Ishikawa (cell line): ENCODE results near the gene RAG2.

Experiments used
- CEBPB ChIP-seq: IDR thresholded peaks from 2 replicates; pipeline ENCODE4 v1.6.1; 2012
- CREB1 ChIP-seq: IDR thresholded peaks from 2 replicates; pipeline ENCODE4 v1.6.1; 2012; ENCODE audit warnings: low read depth
- EGR1 ChIP-seq: IDR thresholded peaks from 2 replicates; pipeline ENCODE4 v1.6.1; 2012
- EP300 ChIP-seq: IDR thresholded peaks from 2 replicates; pipeline ENCODE4 v1.6.1; 2012; ENCODE audit warnings: borderline replicate concordance
- FOXM1 ChIP-seq: IDR thresholded peaks from 2 replicates; pipeline ENCODE4 v1.6.1; 2012; ENCODE audit warnings: low read depth, borderline replicate concordance
- NFIC ChIP-seq: IDR thresholded peaks from 2 replicates; pipeline ENCODE4 v1.6.1; 2012
- RAD21 ChIP-seq: IDR thresholded peaks from 2 replicates; pipeline ENCODE4 v1.6.1; 2012; ENCODE audit warnings: low read depth
- REST ChIP-seq: IDR thresholded peaks from 2 replicates; pipeline ENCODE4 v1.6.1; 2012; ENCODE audit warnings: low read depth, mild to moderate bottlenecking
- TAF1 ChIP-seq: IDR thresholded peaks from 2 replicates; pipeline ENCODE4 v1.6.1; 2012; ENCODE audit warnings: low read depth, mild to moderate bottlenecking
- TCF12 ChIP-seq: IDR thresholded peaks from 2 replicates; pipeline ENCODE4 v1.6.1; 2012; ENCODE audit warnings: low read depth
- TEAD4 ChIP-seq: IDR thresholded peaks from 2 replicates; pipeline ENCODE4 v1.6.1; 2012
- YY1 ChIP-seq: IDR thresholded peaks from 2 replicates; pipeline ENCODE4 v1.6.1; 2012; ENCODE audit warnings: low read depth
- ZBTB7A ChIP-seq: IDR thresholded peaks from 2 replicates; pipeline ENCODE4 v1.6.1; 2012; ENCODE audit warnings: low read depth
- TF ChIP-seq, protein P1 (sequence below): IDR thresholded peaks from 2 replicates; pipeline ENCODE4 v1.6.1; 2012
- TF ChIP-seq, protein P2 (sequence below): IDR thresholded peaks from 2 replicates; pipeline ENCODE4 v1.6.1; 2012

The RAG2 gene

DNA sequence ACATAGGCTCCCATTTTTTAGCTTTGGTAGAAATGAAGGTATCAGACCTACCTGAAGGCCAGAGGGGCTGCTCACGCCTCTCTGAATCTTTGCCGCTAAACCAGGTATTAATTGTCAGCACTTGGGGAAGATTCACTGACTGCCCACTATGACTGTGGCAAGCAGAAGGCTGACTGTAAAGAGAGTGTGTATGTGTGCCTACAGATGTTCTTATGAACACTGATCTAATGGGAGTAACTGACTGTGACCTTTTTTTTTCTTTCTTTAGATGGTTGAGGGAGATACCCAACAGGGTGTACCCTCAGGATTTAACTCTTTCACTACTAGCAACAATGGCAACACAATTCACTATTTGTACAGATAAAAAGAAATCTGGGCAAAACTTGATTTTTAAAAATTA, at the start of gene RAG2:
RAG2 (minus strand) TSS at position 186 of the 400 bp plus-strand sequence. CDS start 4,068 bp downstream, outside the sequence.
- TF ChIP-seq NFIC (no peak), RAD21 (no peak)

DNA sequence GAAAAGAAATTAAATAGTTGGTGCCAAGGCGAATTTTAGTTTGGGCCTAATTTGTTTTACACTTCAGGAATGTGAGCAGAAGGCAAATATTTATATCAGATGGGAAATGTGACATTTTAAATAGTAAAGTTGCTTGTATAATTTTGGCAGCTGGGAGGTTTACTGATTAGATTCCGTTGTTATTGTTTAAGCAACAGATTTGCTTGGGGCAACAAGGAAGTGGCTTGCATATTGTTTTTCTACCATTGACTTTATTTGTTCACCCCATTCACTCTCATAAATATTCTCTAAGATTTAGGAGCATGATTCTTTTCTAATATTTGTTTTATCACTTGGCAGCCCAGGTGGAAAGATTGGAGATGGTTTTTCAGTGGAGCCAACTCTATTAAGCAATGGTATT, 40.5 kb upstream of the RAG2 start:
- TF ChIP-seq CEBPB (no peak), FOXM1 (no peak), EP300 (no peak), CREB1 (no peak)
- TF ChIP-seq, protein P1, sequence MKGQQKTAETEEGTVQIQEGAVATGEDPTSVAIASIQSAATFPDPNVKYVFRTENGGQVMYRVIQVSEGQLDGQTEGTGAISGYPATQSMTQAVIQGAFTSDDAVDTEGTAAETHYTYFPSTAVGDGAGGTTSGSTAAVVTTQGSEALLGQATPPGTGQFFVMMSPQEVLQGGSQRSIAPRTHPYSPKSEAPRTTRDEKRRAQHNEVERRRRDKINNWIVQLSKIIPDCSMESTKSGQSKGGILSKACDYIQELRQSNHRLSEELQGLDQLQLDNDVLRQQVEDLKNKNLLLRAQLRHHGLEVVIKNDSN: no peak

DNA sequence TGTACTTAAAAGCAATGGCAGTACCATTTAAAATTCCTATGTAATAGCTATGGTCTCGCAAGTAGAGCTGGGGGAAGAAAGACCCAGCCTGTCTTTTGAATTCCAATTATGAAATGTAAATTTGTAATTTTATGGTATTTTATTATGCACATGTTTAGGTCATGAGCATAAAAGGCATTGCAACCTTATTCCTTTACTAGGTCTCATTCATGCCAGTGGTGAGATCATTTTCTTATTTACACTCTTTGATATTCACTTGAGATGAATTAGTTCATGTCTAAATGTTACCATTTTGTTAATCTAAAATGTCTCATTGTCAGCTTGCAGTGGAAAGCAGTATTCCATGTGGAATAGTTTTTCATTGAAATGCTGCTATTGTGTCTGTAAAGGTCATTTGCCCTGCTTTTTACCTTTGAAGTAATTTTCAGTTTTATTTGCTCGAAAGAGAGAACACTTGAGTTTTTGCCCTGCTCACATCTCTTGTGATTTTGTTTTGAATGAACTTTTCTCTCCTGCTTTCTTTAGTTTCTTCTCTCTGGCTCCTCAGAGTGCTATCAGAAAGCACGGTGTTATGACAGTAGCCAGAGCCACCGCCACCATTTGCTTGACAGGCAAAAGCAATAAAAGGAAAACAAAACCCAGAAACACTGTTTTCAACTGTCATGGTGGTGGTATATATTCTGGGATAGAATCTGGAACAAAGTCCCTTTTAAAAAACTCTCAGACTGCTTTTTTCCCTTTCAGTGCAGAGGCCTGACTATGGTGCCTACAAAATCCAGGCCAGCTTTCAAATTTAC, 37.2 kb upstream of the RAG2 start:
- TF ChIP-seq FOXM1 (no peak), TAF1 (no peak), CREB1 (no peak), TEAD4 (no peak), CEBPB (no peak), TCF12 (no peak)
- TF ChIP-seq, protein P1: no peak

- TF ChIP-seq FOXM1 (no peak), TCF12 (no peak), ZBTB7A (no peak), CREB1 (no peak), TEAD4 (no peak), TAF1 (no peak), CEBPB (no peak), REST (no peak), EGR1 (no peak), EP300 (no peak), RAD21 (no peak), NFIC (no peak), YY1 (no peak)
- TF ChIP-seq, protein P1: no peak
- TF ChIP-seq, protein P2, sequence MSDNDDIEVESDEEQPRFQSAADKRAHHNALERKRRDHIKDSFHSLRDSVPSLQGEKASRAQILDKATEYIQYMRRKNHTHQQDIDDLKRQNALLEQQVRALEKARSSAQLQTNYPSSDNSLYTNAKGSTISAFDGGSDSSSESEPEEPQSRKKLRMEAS: no peak
These were observed 33.7 kb upstream of the RAG2 start for GRCh38 chr11:36631774-36632173.

GRCh38 chr11:36628765-36629244, 30.8 kb upstream of the RAG2 start:
- TF ChIP-seq, protein P1: no peak
- TF ChIP-seq YY1 (no peak), TAF1 (no peak), TEAD4 (no peak), RAD21 (no peak), CEBPB (no peak), TCF12 (no peak), NFIC (no peak), FOXM1 (no peak), CREB1 (no peak), ZBTB7A (no peak), REST (no peak), EGR1 (no peak), EP300 (no peak)
- TF ChIP-seq, protein P2: no peak
